Glutamatergic neuron (in vitro differentiated cells): ENCODE measurements around the gene ASIC3. TPM values are rescaled to one million over a fixed set of nuclear protein-coding genes. Genes with fewer than 3 reads are reported as not detected.

Experiments used
- DNase-seq: peaks from one replicate; pipeline ENCODE4 v3.0.0; 2022
- H3K27ac Mint-ChIP-seq: one replicate; pipeline ENCODE4 v1.8.0; 2020; ENCODE audit warnings: mild to moderate bottlenecking, mixed read lengths, inconsistent platforms; ENCODE audit not compliant: unreplicated experiment
- H3K27me3 Mint-ChIP-seq: one replicate; pipeline ENCODE4 v1.8.0; 2020; ENCODE audit warnings: mild to moderate bottlenecking, moderate library complexity, mixed read lengths, inconsistent platforms; ENCODE audit not compliant: unreplicated experiment
- H3K36me3 Mint-ChIP-seq: one replicate; pipeline ENCODE4 v1.8.0; 2020; ENCODE audit warnings: mild to moderate bottlenecking, mixed read lengths, inconsistent platforms; ENCODE audit not compliant: unreplicated experiment
- H3K4me1 Mint-ChIP-seq: one replicate; pipeline ENCODE4 v1.8.0; 2020; ENCODE audit warnings: mild to moderate bottlenecking, low read depth, mixed read lengths, inconsistent platforms; ENCODE audit not compliant: unreplicated experiment
- H3K4me3 Mint-ChIP-seq: one replicate; pipeline ENCODE4 v1.8.0; 2020; ENCODE audit warnings: mild to moderate bottlenecking, mixed read lengths, inconsistent platforms; ENCODE audit not compliant: unreplicated experiment
- H3K9me3 Mint-ChIP-seq: one replicate; pipeline ENCODE4 v1.8.0; 2020; ENCODE audit warnings: mild to moderate bottlenecking, moderate library complexity, mixed read lengths, inconsistent platforms; ENCODE audit not compliant: unreplicated experiment
- total RNA-seq: library from RNA; stranded (reverse); fragmentation: NEBNext Ultra II Directional; extraction: Animal tissue kit (Norgen Biotek cat#: 25700); gene quantifications from one replicate; pipeline ENCODE4 v1.2.1, GENCODE V29; 2021; ENCODE audit not compliant: unreplicated experiment
- TF ChIP-seq, protein P1 (sequence below): fragments of 200-600 bp; sonication (generic); IDR thresholded peaks from one replicate; pipeline ENCODE4 v1.5.0; 2021; ENCODE audit not compliant: partially characterized antibody, unreplicated experiment

ASIC3 gene
- total RNA-seq, 1 donor from 2014 or later = 10.8 TPM

DNA sequence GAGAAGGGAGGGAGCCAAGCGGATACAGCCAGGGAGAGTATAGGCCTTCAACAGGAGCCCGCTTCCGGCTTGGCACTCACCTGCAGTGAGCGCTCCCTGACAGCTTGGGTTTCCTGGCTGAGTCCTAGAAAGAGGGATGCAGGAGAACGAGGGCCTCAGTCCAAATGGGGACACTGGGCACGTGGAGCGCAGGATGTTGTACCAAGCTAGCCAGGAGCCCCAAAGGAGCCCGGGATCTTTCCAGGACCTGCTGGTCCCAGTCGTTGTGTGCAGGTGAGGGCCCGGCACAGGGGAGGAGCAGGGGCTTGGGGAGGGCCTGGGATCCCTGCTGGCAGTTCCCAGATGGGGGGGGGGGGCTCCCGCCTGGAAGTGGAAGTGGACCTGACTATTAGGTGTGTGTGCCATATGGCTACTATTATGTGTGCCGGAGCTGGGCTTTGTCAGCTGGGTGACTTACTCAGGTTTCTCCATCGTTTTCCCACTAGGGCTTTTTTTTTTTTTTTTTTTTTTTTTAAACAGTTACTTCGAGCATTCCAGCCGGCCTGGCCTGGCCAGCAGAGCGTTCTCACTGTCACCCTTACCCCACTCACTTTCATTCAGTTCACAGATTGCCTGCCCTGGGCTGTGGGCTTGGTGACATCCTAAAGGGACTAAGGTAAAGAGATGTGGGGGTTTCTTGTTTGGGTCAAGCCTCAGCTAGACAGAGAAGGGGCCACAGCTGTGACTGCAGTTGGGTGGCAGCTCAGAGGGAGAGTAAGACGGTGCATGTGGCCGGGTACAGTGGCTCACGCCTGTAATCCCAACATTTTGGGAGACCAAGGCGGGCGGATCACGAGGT, 41.8 kb downstream of the ASIC3 start:
- TF ChIP-seq, protein P1, sequence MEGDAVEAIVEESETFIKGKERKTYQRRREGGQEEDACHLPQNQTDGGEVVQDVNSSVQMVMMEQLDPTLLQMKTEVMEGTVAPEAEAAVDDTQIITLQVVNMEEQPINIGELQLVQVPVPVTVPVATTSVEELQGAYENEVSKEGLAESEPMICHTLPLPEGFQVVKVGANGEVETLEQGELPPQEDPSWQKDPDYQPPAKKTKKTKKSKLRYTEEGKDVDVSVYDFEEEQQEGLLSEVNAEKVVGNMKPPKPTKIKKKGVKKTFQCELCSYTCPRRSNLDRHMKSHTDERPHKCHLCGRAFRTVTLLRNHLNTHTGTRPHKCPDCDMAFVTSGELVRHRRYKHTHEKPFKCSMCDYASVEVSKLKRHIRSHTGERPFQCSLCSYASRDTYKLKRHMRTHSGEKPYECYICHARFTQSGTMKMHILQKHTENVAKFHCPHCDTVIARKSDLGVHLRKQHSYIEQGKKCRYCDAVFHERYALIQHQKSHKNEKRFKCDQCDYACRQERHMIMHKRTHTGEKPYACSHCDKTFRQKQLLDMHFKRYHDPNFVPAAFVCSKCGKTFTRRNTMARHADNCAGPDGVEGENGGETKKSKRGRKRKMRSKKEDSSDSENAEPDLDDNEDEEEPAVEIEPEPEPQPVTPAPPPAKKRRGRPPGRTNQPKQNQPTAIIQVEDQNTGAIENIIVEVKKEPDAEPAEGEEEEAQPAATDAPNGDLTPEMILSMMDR = no peak
- peak overlapping the region; percentile 98 for H3K4me3 Mint-ChIP-seq
- H3K36me3 Mint-ChIP-seq = peaks cover 5% of the 10 kb centered on the region
- H3K27me3 Mint-ChIP-seq = peaks cover 37% of the 10 kb centered on the region
- no peak for DNase-seq
- H3K27ac Mint-ChIP-seq = peak overlapping the region; percentile 100
- peaks cover 35% of the 10 kb centered on the region for H3K9me3 Mint-ChIP-seq
- peaks cover 42% of the 10 kb centered on the region for H3K4me1 Mint-ChIP-seq

DNA sequence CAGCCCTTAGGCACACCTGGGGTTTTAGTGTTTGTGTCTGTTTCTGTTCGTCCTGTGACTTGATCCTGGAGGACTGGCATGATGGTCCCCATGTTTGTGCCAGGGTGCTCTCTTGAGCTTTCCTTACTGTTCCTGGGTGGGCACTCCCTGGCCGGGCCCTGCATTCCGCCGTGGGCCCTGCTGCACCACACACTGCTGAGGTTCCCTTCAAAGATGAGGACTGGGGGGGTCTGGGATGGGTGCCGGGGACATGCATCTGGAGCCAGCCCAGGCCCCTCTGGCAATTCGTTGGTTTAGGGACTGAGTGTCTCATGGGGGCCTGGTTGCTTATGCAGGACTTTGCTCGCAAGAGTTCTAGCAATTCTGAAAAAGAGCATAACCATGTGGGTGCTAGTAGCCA, 42.7 kb downstream of the ASIC3 start:
- H3K36me3 Mint-ChIP-seq = peaks cover 5% of the 10 kb centered on the region
- H3K9me3 Mint-ChIP-seq = peaks cover 26% of the 10 kb centered on the region
- peaks cover 28% of the 10 kb centered on the region for H3K27me3 Mint-ChIP-seq
- peaks cover 42% of the 10 kb centered on the region for H3K4me1 Mint-ChIP-seq
- no peak for DNase-seq
- H3K4me3 Mint-ChIP-seq = peak overlapping the region; percentile 80
- TF ChIP-seq, protein P1 = no peak
- H3K27ac Mint-ChIP-seq = peak overlapping the region; percentile 89

DNA sequence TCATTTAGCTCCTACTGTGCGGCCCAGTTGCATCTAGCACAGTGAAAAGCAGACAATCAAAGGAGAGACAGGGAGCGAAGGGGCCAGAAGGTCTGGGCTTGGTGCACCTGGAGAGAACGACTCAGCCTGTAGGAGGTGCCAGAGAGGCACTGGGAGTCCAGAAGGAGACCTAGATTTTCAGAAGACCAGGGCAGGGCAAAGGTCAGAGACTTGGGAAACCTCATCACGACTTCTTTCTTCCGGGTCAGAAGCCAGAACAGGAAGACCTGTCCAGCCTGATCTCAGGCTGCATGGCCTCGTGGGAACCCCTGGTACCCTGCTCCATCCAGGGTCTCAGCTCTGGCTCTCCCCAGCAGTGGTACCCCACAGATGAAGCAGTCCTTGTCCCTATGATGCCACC, 43.1 kb downstream of the ASIC3 start:
- H3K36me3 Mint-ChIP-seq = peaks cover 5% of the 10 kb centered on the region
- H3K4me3 Mint-ChIP-seq = peak overlapping the region; percentile 80
- TF ChIP-seq, protein P1 = peak; percentile 47
- peaks cover 44% of the 10 kb centered on the region for H3K4me1 Mint-ChIP-seq
- H3K9me3 Mint-ChIP-seq = peaks cover 26% of the 10 kb centered on the region
- DNase-seq = peak; percentile 74
- peaks cover 28% of the 10 kb centered on the region for H3K27me3 Mint-ChIP-seq
- peak overlapping the region; percentile 89 for H3K27ac Mint-ChIP-seq

DNA sequence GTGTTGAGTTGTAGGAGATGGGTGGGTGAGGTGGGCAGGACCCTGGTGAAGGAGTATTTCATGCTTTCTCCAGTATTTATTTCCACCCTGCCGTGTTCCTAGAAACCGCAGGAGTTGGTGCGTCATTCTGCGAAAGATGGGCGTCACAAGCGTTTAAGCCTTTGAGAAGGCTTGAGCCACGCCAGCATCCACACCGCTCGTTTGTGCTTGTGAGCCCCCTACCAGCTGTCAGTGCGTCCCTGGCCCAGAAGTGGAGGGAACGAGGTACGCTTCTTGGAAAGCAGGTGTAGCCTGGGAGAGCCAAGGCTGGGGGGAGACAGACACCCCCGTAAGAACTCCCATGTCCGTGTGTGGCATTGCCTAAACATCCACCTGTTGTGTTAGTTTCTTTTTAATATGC, 43.7 kb downstream of the ASIC3 start:
- Mint-ChIP-seq H3K4me3 (peak overlapping the region; percentile 80), H3K27ac (no peak overlapping the region), H3K4me1 (peaks cover 44% of the 10 kb centered on the region), H3K9me3 (peaks cover 26% of the 10 kb centered on the region), H3K27me3 (peaks cover 26% of the 10 kb centered on the region), H3K36me3 (peaks cover 5% of the 10 kb centered on the region)
- no peak for DNase-seq
- TF ChIP-seq, protein P1 = no peak

DNA sequence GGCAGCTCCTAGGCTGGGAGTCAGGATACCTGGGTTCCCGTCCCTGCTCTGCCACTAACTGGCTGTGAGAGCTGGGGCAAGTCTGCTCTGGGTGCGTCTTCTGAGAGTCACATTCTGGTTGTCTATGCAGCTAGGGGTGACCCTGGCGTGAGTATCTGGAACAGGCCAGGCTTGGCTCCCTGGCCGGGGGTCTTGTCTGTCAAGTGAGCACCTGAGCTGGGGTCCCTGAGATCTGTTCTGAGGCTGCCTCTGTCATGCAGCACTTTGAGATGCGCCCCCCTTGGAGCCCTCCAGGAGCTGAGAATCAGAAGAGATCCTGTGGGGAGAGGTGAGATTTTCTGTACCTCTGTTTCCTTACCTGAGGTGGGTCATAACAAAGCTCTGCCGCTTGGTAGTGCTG, 45.4 kb downstream of the ASIC3 start:
- TF ChIP-seq, protein P1 = no peak
- DNase-seq = no peak
- peaks cover 49% of the 10 kb centered on the region for H3K4me1 Mint-ChIP-seq
- peak overlapping the region; percentile 81 for H3K4me3 Mint-ChIP-seq
- no peak overlapping the region for H3K27ac Mint-ChIP-seq
- H3K9me3 Mint-ChIP-seq = peaks cover 15% of the 10 kb centered on the region
- peaks cover 19% of the 10 kb centered on the region for H3K27me3 Mint-ChIP-seq
- peaks cover 5% of the 10 kb centered on the region for H3K36me3 Mint-ChIP-seq
